ENCODE data around the gene SLC7A5.
"Not testable (repeated sequence)": the region's sequence is repeated elsewhere in the genome, so short reads cannot be mapped to it uniquely, and the experiment has no call there.

- not testable (repeated sequence) for TF ChIP-seq POLR2AphosphoS5, CTCF, POLR2A (IDR thresholded peaks at IDR 0.05)
These were observed 7.8 kb downstream of the SLC7A5 start for GRCh38 chr16:87861300-87862099.
